OCI-LY3 (cell line): ENCODE measurements around the gene BCO1.

Experiments used
- H2AFZ ChIP-seq: fragments of 200-600, 300-600 bp; shearing (Covaris generic); 2 replicates; pipeline ENCODE4 v1.6.0; 2014; ENCODE audit warnings: antibody characterized with exemption, low read depth, low read length
- H3K27ac ChIP-seq: fragments of 200-600, 300-600 bp; sonication (generic); 2 replicates; pipeline ENCODE4 v1.5.1; 2014; ENCODE audit warnings: mild to moderate bottlenecking, low read length, moderate library complexity, mixed read lengths
- H3K27me3 ChIP-seq: fragments of 200-600, 300-600 bp; sonication (generic); 2 replicates; pipeline ENCODE4 v1.6.1; 2014; ENCODE audit warnings: low read depth, low read length, mixed read lengths
- H3K36me3 ChIP-seq: fragments of 200-600, 300-600 bp; sonication (generic); replicated peaks from 2 replicates; pipeline ENCODE3; 2014; ENCODE audit warnings: low read depth, low read length, mixed read lengths
- H3K4me1 ChIP-seq: fragments of 300-600, 200-600 bp; sonication (generic); 2 replicates; pipeline ENCODE4 v1.6.1; 2014; ENCODE audit warnings: low read length, mixed read lengths
- H3K4me2 ChIP-seq: fragments of 200-600, 300-600 bp; sonication (generic); 2 replicates; pipeline ENCODE4 v1.6.1; 2014; ENCODE audit warnings: low read length, mixed read lengths
- H3K4me3 ChIP-seq: fragments of 300-600, 200-600 bp; sonication (generic); 2 replicates; pipeline ENCODE4 v1.5.1; 2014; ENCODE audit warnings: antibody characterized with exemption, mild to moderate bottlenecking, low read length, moderate library complexity
- H3K79me2 ChIP-seq: fragments of 300-600, 200-600 bp; shearing (Covaris generic); 2 replicates; pipeline ENCODE4 v1.6.1; 2014; ENCODE audit warnings: mild to moderate bottlenecking, low read length, mixed read lengths
- H3K9ac ChIP-seq: fragments of 300-600, 200-600 bp; shearing (Covaris generic); 2 replicates; pipeline ENCODE4 v1.6.0; 2014; ENCODE audit warnings: mild to moderate bottlenecking, low read length, moderate library complexity
- H3K9me3 ChIP-seq: fragments of 200-600, 300-600 bp; shearing (Covaris generic); 2 replicates; pipeline ENCODE4 v1.6.1; 2014; ENCODE audit warnings: low read length, mixed read lengths; ENCODE audit not compliant: insufficient read depth
- H4K20me1 ChIP-seq: fragments of 200-600, 300-600 bp; sonication (generic); 2 replicates; pipeline ENCODE4 v1.6.1; 2016; ENCODE audit warnings: low read length, mixed read lengths; ENCODE audit not compliant: insufficient read depth
- EZH2phosphoT487 ChIP-seq: fragments of 200-600 bp; shearing (Covaris generic); IDR thresholded peaks from 2 replicates; pipeline ENCODE4 v1.6.1; 2018; ENCODE audit warnings: antibody characterized with exemption, mixed run types, low read depth
- TF ChIP-seq, protein P1 (sequence below): fragments of 200-600, 300-600 bp; sonication (generic); IDR thresholded peaks from 2 replicates; pipeline ENCODE4 v1.5.1; 2014; ENCODE audit warnings: antibody characterized with exemption, low read length, low read depth

Gene BCO1

DNA sequence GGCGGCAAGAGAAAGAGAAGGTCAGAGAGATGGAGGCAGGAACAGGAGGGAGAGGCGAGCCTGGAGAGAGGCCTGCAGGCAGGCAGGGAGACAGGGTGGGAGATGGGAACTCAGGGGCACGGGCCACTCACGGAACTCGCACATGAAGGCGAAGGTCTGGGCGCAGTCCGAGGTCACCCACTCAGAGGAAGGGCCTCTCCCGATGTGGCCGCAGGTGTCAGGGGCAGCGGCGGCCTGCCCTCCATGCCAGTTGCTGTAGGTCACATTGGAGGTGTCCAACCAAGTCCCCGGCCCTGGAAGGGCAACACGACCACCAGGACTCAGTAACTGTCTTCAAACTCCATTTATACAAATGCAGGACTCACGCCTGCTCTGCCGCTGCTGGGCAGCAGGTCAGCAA lies 22.4 kb upstream of the BCO1 start:
- H4K20me1 ChIP-seq = no peaks in the 10 kb centered on the region
- H3K79me2 ChIP-seq = no peaks in the 10 kb centered on the region
- TF ChIP-seq, protein P1, sequence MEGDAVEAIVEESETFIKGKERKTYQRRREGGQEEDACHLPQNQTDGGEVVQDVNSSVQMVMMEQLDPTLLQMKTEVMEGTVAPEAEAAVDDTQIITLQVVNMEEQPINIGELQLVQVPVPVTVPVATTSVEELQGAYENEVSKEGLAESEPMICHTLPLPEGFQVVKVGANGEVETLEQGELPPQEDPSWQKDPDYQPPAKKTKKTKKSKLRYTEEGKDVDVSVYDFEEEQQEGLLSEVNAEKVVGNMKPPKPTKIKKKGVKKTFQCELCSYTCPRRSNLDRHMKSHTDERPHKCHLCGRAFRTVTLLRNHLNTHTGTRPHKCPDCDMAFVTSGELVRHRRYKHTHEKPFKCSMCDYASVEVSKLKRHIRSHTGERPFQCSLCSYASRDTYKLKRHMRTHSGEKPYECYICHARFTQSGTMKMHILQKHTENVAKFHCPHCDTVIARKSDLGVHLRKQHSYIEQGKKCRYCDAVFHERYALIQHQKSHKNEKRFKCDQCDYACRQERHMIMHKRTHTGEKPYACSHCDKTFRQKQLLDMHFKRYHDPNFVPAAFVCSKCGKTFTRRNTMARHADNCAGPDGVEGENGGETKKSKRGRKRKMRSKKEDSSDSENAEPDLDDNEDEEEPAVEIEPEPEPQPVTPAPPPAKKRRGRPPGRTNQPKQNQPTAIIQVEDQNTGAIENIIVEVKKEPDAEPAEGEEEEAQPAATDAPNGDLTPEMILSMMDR = no peak
- TF ChIP-seq EZH2phosphoT487 = no peak
- H3K27me3 ChIP-seq = 0 out of 2 replicates have a peak, but pooled peaks cover 7% of the 10 kb centered on the region
- H3K36me3 ChIP-seq = no peaks in the 10 kb centered on the region
- no peak overlapping the region for H3K4me3 ChIP-seq
- H3K4me1 ChIP-seq = no peaks in the 10 kb centered on the region
- H3K9ac ChIP-seq = no peak overlapping the region
- H3K9me3 ChIP-seq = no peaks in the 10 kb centered on the region
- no peak overlapping the region for H2AFZ ChIP-seq
- no peak overlapping the region for H3K27ac ChIP-seq
- no peak overlapping the region for H3K4me2 ChIP-seq

DNA sequence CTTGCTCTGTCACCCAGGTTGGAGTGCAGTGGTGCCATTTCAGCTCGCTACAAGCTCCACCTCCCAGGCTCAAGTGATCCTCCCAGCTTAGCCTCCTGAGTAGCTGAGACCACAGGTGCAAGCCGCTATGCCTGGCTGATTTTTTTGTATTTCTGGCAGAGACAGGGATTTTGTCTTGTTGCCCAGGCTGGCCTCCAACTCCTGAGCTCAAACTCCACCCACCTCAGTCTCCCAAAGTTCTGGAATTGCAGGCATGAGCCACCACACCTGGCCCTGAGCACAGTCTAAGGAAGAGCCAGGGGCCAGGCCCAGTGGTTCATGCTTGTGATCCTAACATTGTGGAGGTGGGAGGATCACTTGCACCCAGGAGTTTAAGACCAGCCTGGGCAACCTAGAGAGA lies 21.8 kb upstream of the BCO1 start:
- no peak overlapping the region for H2AFZ ChIP-seq
- TF ChIP-seq, protein P1 = no peak
- TF ChIP-seq EZH2phosphoT487 = no peak
- H3K36me3 ChIP-seq = no peaks in the 10 kb centered on the region
- no peak overlapping the region for H3K9ac ChIP-seq
- no peaks in the 10 kb centered on the region for H4K20me1 ChIP-seq
- no peaks in the 10 kb centered on the region for H3K4me1 ChIP-seq
- H3K27ac ChIP-seq = no peak overlapping the region
- no peaks in the 10 kb centered on the region for H3K79me2 ChIP-seq
- H3K27me3 ChIP-seq = 0 out of 2 replicates have a peak, but pooled peaks cover 3% of the 10 kb centered on the region
- no peaks in the 10 kb centered on the region for H3K9me3 ChIP-seq
- no peak overlapping the region for H3K4me2 ChIP-seq
- no peak overlapping the region for H3K4me3 ChIP-seq

DNA sequence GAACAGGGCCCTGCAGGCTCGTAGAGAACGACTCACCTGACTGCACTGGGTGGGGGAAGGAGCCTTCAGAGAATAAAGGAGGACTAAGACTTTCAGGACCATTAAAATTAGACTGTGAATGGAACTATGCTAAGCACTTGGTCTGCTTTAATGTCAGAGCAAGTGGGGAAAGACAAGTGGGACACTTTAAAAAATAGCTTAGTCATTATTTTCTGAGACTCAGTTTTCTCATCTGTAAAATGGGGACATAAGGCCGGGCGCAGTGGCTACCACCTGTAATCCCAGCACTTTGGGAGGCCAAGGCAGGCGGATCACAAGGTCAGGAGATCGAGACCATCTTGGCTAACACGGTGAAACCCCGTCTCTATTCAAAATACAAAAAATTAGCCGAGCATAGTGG lies 19.3 kb upstream of the BCO1 start:
- Histone ChIP-seq H4K20me1 (no peaks in the 10 kb centered on the region), H3K79me2 (no peaks in the 10 kb centered on the region), H3K4me2 (no peak overlapping the region), H3K4me3 (no peak overlapping the region), H2AFZ (no peak overlapping the region), H3K4me1 (no peaks in the 10 kb centered on the region), H3K27ac (no peak overlapping the region), H3K27me3 (0 out of 2 replicates have a peak, but pooled peaks cover 2% of the 10 kb centered on the region), H3K36me3 (no peaks in the 10 kb centered on the region), H3K9me3 (no peaks in the 10 kb centered on the region), H3K9ac (no peak overlapping the region)
- no peak for TF ChIP-seq EZH2phosphoT487
- TF ChIP-seq, protein P1 = no peak

DNA sequence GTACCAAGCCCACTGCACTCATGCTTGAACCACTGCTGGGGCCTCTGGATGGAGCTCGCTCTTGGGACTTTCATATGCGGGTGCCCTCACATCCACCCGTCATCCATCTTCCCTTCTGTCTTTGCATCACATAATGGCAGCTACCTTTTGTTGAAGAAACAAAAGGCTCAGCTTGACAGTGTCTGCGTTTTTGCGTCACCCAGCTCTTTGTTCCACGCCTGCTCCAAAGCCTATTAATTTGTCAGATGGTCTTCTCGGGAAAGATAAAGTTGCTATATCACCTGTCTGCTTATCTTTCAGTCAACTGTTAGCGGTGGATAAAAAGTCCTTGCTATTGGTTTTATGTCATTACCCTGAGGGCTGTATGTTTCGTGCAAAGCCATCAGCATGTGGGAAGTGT lies 18.1 kb upstream of the BCO1 start:
- TF ChIP-seq, protein P1 = no peak
- TF ChIP-seq EZH2phosphoT487 = no peak

More for the DNA sequence above, 18.1 kb upstream of the BCO1 start:
- H3K4me2 ChIP-seq = no peak overlapping the region
- no peaks in the 10 kb centered on the region for H3K79me2 ChIP-seq
- peaks cover 10% of the 10 kb centered on the region; the same call in 1 of the 2 replicates for H3K27me3 ChIP-seq
- H3K27ac ChIP-seq = no peak overlapping the region
- no peaks in the 10 kb centered on the region for H3K36me3 ChIP-seq
- no peaks in the 10 kb centered on the region for H3K9me3 ChIP-seq
- H3K4me3 ChIP-seq = no peak overlapping the region
- H3K9ac ChIP-seq = no peak overlapping the region
- H4K20me1 ChIP-seq = no peaks in the 10 kb centered on the region
- H3K4me1 ChIP-seq = no peaks in the 10 kb centered on the region
- H2AFZ ChIP-seq = no peak overlapping the region
